ENCODE measurements around the gene COL1A1. TPM values are rescaled to one million over a fixed set of nuclear protein-coding genes. Genes with fewer than 3 reads are reported as not detected.

The COL1A1 gene
- total RNA-seq, 3 donors from 2014 or later = 23.4 to 67.2 (median 44.5) TPM

- Histone ChIP-seq H3K9me3 (no peaks in the 10 kb centered on the region), H3K4me1 (peaks cover 0 to 7% of the 10 kb centered on the region in 2 donors), H3K36me3 (no peaks in the 10 kb centered on the region), H3K4me3 (no peak overlapping the region), H3K27ac (peak overlapping the region; percentile 29 to 60), H3K27me3 (no peaks in the 10 kb centered on the region)
- intact Hi-C loops (cut with DNase I; ENCODE audit: low total_unique reads) = no loop called here
- TF ChIP-seq, protein P1, sequence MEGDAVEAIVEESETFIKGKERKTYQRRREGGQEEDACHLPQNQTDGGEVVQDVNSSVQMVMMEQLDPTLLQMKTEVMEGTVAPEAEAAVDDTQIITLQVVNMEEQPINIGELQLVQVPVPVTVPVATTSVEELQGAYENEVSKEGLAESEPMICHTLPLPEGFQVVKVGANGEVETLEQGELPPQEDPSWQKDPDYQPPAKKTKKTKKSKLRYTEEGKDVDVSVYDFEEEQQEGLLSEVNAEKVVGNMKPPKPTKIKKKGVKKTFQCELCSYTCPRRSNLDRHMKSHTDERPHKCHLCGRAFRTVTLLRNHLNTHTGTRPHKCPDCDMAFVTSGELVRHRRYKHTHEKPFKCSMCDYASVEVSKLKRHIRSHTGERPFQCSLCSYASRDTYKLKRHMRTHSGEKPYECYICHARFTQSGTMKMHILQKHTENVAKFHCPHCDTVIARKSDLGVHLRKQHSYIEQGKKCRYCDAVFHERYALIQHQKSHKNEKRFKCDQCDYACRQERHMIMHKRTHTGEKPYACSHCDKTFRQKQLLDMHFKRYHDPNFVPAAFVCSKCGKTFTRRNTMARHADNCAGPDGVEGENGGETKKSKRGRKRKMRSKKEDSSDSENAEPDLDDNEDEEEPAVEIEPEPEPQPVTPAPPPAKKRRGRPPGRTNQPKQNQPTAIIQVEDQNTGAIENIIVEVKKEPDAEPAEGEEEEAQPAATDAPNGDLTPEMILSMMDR (IDR thresholded peaks at IDR 0.05) = no peak
- DNase-seq (ENCODE audit: low spot score in 2 of 2) = peak in 1 of 2 donors; percentile 81
Observed at GRCh38 chr17:50163843-50164696, 37.4 kb downstream of the COL1A1 start.

GRCh38 chr17:50162466-50163254, 38.8 kb downstream of the COL1A1 start:
- Histone ChIP-seq H3K4me1 (peaks cover 0 to 7% of the 10 kb centered on the region in 2 donors), H3K9me3 (no peaks in the 10 kb centered on the region), H3K27me3 (no peaks in the 10 kb centered on the region), H3K27ac (no peak overlapping the region), H3K4me3 (no peak overlapping the region), H3K36me3 (no peaks in the 10 kb centered on the region)
- no peak for TF ChIP-seq POLR2A (IDR thresholded peaks at IDR 0.05)
- no peak for DNase-seq (ENCODE audit: low spot score in 2 of 2)
- intact Hi-C loops (cut with DNase I; ENCODE audit: low total_unique reads) = no loop called here

DNA sequence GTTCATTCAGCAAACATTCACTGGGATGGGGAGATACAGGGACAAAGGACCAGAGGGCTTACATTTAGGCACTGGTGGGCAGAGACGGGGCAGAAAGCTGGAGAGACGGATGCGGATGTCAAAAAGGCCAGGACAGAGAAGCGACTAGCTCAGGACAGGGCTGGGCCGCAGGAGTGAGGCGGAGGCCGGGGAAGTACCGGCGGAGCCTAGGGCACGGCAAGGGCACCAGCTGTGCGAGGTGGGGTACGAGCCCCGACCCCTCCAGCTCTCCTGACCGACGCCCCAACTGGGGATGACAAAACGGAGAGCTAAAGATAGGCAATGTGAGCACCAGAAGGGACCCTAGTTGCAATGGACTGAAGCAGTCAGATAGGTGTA, 39.5 kb downstream of the COL1A1 start:
- Histone ChIP-seq H3K4me1 (peaks cover 0 to 7% of the 10 kb centered on the region in 2 donors), H3K27me3 (no peaks in the 10 kb centered on the region), H3K36me3 (no peaks in the 10 kb centered on the region), H3K4me3 (peak overlapping the region in 2 of 3 donors; percentile 58 to 69), H3K27ac (peak overlapping the region in 1 of 2 donors; percentile 71), H3K9me3 (no peaks in the 10 kb centered on the region)
- TF ChIP-seq, protein P1 (IDR thresholded peaks at IDR 0.05) = no peak
- TF ChIP-seq POLR2A (IDR thresholded peaks at IDR 0.05) = no peak
- no peak for TF ChIP-seq POLR2AphosphoS5 (IDR thresholded peaks at IDR 0.05)
- intact Hi-C loops (cut with DNase I; ENCODE audit: low total_unique reads) = no loop called here
- no peak for DNase-seq (ENCODE audit: low spot score in 2 of 2)

- no peaks in the 10 kb centered on the region for H3K9me3 ChIP-seq
- intact Hi-C loops (cut with DNase I; ENCODE audit: low total_unique reads) = no loop called here
- no peaks in the 10 kb centered on the region for H3K27me3 ChIP-seq
- no peaks in the 10 kb centered on the region for H3K36me3 ChIP-seq
- TF ChIP-seq POLR2AphosphoS5 (IDR thresholded peaks at IDR 0.05) = peak; percentile 33 to 61 (median 44)
- TF ChIP-seq, protein P1 (IDR thresholded peaks at IDR 0.05) = peak; percentile 93 to 95 (median 94)
- no peak for TF ChIP-seq POLR2A (IDR thresholded peaks at IDR 0.05)
- peak overlapping the region; percentile 53 to 71 for H3K27ac ChIP-seq
- peaks cover 0 to 7% of the 10 kb centered on the region in 2 donors for H3K4me1 ChIP-seq
- DNase-seq (ENCODE audit: low spot score in 2 of 2) = peak; percentile 87 to 91
- peak overlapping the region; percentile 43 to 69 (median 58) for H3K4me3 ChIP-seq
Observed at GRCh38 chr17:50161023-50161910, 40.2 kb downstream of the COL1A1 start.

DNA sequence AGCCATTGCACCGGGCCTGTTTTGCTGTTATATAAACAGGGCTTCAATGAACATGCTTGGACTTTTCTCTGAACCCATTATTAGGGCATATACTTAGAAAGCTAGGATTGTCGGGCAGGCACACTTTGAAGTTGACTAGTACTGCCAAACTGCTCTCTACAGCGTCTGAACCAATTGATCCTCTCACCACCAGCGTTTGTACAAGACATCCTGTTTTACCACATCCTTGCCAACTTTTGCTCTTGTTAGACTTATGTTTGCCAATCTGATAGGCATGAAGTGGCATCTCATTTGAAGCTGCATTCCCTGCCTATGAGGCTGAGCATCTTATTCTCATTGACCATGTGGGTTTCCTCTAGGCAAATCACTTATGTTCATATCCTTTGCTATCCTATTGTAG, 43.5 kb downstream of the COL1A1 start:
- Histone ChIP-seq H3K36me3 (no peaks in the 10 kb centered on the region), H3K4me1 (peaks cover 0 to 23% of the 10 kb centered on the region in 2 donors), H3K4me3 (no peak overlapping the region), H3K27me3 (no peaks in the 10 kb centered on the region), H3K9me3 (no peaks in the 10 kb centered on the region), H3K27ac (no peak overlapping the region)
- intact Hi-C loops (cut with DNase I; ENCODE audit: low total_unique reads) = no loop called here
- DNase-seq (ENCODE audit: low spot score in 2 of 2) = no peak
- TF ChIP-seq, protein P1 (IDR thresholded peaks at IDR 0.05) = no peak
- no peak for TF ChIP-seq POLR2AphosphoS5 (IDR thresholded peaks at IDR 0.05)
- no peak for TF ChIP-seq POLR2A (IDR thresholded peaks at IDR 0.05)
